ENCODE measurements around the gene MYO10.

The MYO10 gene

GRCh38 chr5:16756692-16757091, 179.4 kb downstream of the MYO10 start:
- no peaks in the 10 kb centered on the region for H3K36me3 ChIP-seq (ENCODE audit: control insufficient read depth, insufficient read depth, low read length)
- no peaks in the 10 kb centered on the region for H3K79me2 ChIP-seq
- H3K9me3 ChIP-seq (ENCODE audit: control insufficient read depth, low read length) = no peaks in the 10 kb centered on the region
- no peak overlapping the region for H2AFZ ChIP-seq
- H3K9ac ChIP-seq = no peak overlapping the region
- H3K27ac ChIP-seq = no peak overlapping the region
- no peaks in the 10 kb centered on the region for H3K4me1 ChIP-seq
- no peak overlapping the region for H3K4me3 ChIP-seq (ENCODE audit: low read depth, low read length)
- TF ChIP-seq CTCF (IDR thresholded peaks at IDR 0.05) = no peak
- no peaks in the 10 kb centered on the region for H3K27me3 ChIP-seq (ENCODE audit: control insufficient read depth, insufficient read depth, low read length)
- H3K4me2 ChIP-seq (ENCODE audit: low read length) = no peak overlapping the region

GRCh38 chr5:16755641-16756040, 180.4 kb downstream of the MYO10 start:
- Histone ChIP-seq H3K36me3 (ENCODE audit: control insufficient read depth, insufficient read depth, low read length) (no peaks in the 10 kb centered on the region), H3K4me2 (ENCODE audit: low read length) (no peak overlapping the region), H3K27ac (no peak overlapping the region)

GRCh38 chr5:16754601-16755000, 181.5 kb downstream of the MYO10 start:
- no peak overlapping the region for H3K9ac ChIP-seq
- H3K4me2 ChIP-seq (ENCODE audit: low read length) = no peak overlapping the region
- H3K9me3 ChIP-seq (ENCODE audit: control insufficient read depth, low read length) = no peaks in the 10 kb centered on the region
- H3K27me3 ChIP-seq (ENCODE audit: control insufficient read depth, insufficient read depth, low read length) = no peaks in the 10 kb centered on the region
- no peak overlapping the region for H2AFZ ChIP-seq
- no peak overlapping the region for H3K4me3 ChIP-seq (ENCODE audit: low read depth, low read length)
- H3K27ac ChIP-seq = no peak overlapping the region
- H3K36me3 ChIP-seq (ENCODE audit: control insufficient read depth, insufficient read depth, low read length) = no peaks in the 10 kb centered on the region
- no peaks in the 10 kb centered on the region for H3K4me1 ChIP-seq
- TF ChIP-seq CTCF (IDR thresholded peaks at IDR 0.05) = no peak
- H3K79me2 ChIP-seq = no peaks in the 10 kb centered on the region

More at GRCh38 chr5:16755641-16756040, 180.4 kb downstream of the MYO10 start:
- H3K27me3 ChIP-seq (ENCODE audit: control insufficient read depth, insufficient read depth, low read length) = no peaks in the 10 kb centered on the region
- TF ChIP-seq CTCF (IDR thresholded peaks at IDR 0.05) = no peak
- H3K9ac ChIP-seq = no peak overlapping the region
- H3K79me2 ChIP-seq = no peaks in the 10 kb centered on the region
- no peak overlapping the region for H3K4me3 ChIP-seq (ENCODE audit: low read depth, low read length)
- H3K9me3 ChIP-seq (ENCODE audit: control insufficient read depth, low read length) = no peaks in the 10 kb centered on the region
- no peak overlapping the region for H2AFZ ChIP-seq
- H3K4me1 ChIP-seq = no peaks in the 10 kb centered on the region

- no peak overlapping the region for H2AFZ ChIP-seq
- H3K36me3 ChIP-seq (ENCODE audit: control insufficient read depth, insufficient read depth, low read length) = no peaks in the 10 kb centered on the region
- H3K4me3 ChIP-seq (ENCODE audit: low read depth, low read length) = no peak overlapping the region
- TF ChIP-seq CTCF (IDR thresholded peaks at IDR 0.05) = no peak
- H3K9me3 ChIP-seq (ENCODE audit: control insufficient read depth, low read length) = no peaks in the 10 kb centered on the region
- H3K27me3 ChIP-seq (ENCODE audit: control insufficient read depth, insufficient read depth, low read length) = no peaks in the 10 kb centered on the region
- H3K4me2 ChIP-seq (ENCODE audit: low read length) = no peak overlapping the region
- no peaks in the 10 kb centered on the region for H3K4me1 ChIP-seq
- H3K27ac ChIP-seq = no peak overlapping the region
- H3K9ac ChIP-seq = no peak overlapping the region
- no peaks in the 10 kb centered on the region for H3K79me2 ChIP-seq
Measured at GRCh38 chr5:16754086-16754485, 182.0 kb downstream of the MYO10 start.

GRCh38 chr5:16750445-16750844, 185.6 kb downstream of the MYO10 start:
- Histone ChIP-seq H3K79me2 (no peaks in the 10 kb centered on the region), H3K27ac (no peak overlapping the region), H3K9ac (no peak overlapping the region), H3K9me3 (ENCODE audit: control insufficient read depth, low read length) (no peaks in the 10 kb centered on the region), H3K36me3 (ENCODE audit: control insufficient read depth, insufficient read depth, low read length) (no peaks in the 10 kb centered on the region), H3K4me3 (ENCODE audit: low read depth, low read length) (no peak overlapping the region), H3K4me2 (ENCODE audit: low read length) (no peak overlapping the region), H2AFZ (no peak overlapping the region), H3K4me1 (no peaks in the 10 kb centered on the region), H3K27me3 (ENCODE audit: control insufficient read depth, insufficient read depth, low read length) (no peaks in the 10 kb centered on the region)
- no peak for TF ChIP-seq CTCF (IDR thresholded peaks at IDR 0.05)
